Upper lobe of right lung (tissue), 1 donor: ENCODE results near the gene STPG2. TPM values are rescaled to one million over a fixed set of nuclear protein-coding genes. Genes with fewer than 3 reads are reported as not detected.

Experiments used
- ATAC-seq: fragments of 200-7000 bp; cut with Tn5 transposase; one replicate; pipeline ENCODE4 v1.9.1; 2020; ENCODE audit warnings: mild to moderate bottlenecking, moderate library complexity
- DNase-seq: peaks from one replicate; pipeline ENCODE4 v3.0.0-alpha.2; 2020
- H3K27ac ChIP-seq: fragments of 200-600 bp; one replicate; pipeline ENCODE4 v1.8.0; 2022
- H3K27me3 ChIP-seq: fragments of 200-600 bp; one replicate; pipeline ENCODE4 v1.8.0; 2022; ENCODE audit warnings: mild to moderate bottlenecking
- H3K36me3 ChIP-seq: fragments of 200-600 bp; one replicate; pipeline ENCODE4 v1.8.0; 2022
- H3K4me1 ChIP-seq: fragments of 200-600 bp; one replicate; pipeline ENCODE4 v1.8.0; 2022
- H3K4me3 ChIP-seq: fragments of 200-600 bp; one replicate; pipeline ENCODE4 v1.8.0; 2022; ENCODE audit warnings: mild to moderate bottlenecking
- H3K9me3 ChIP-seq: fragments of 200-600 bp; one replicate; pipeline ENCODE4 v1.8.0; 2022
- CTCF ChIP-seq: fragments of 200-600 bp; IDR thresholded peaks from one replicate; pipeline ENCODE4 v1.8.0; 2022; ENCODE audit warnings: antibody characterized with exemption
- intact Hi-C: fragments of 100-400 bp; cut with DNase I; formaldehyde crosslinking; loops from one replicate; pipeline ENCODE4 v1.11.0; 2022
- total RNA-seq: library from RNA; stranded (reverse); fragmentation: NEBNext Ultra II Directional; extraction: Animal tissue kit (Norgen Biotek cat#: 25700); gene quantifications from one replicate; pipeline ENCODE4 v1.2.1, GENCODE V29; 2021
- donor health status: DM: no; HTN: yes; CAD: no; lungs with severe emphysema.

STPG2 gene
- total RNA-seq, 1 donor from 2014 or later = 0.41 TPM

GRCh38 chr4:97879942-97880341 lies 263.3 kb downstream of the STPG2 start:
- no peak for ATAC-seq
- no peak for DNase-seq
- H3K9me3 ChIP-seq = no peaks in the 10 kb centered on the region
- no peak for TF ChIP-seq CTCF
- intact Hi-C loops = no loop called here
- H3K27me3 ChIP-seq = no peaks in the 10 kb centered on the region
- no peak overlapping the region for H3K4me3 ChIP-seq
- no peaks in the 10 kb centered on the region for H3K36me3 ChIP-seq
- H3K27ac ChIP-seq = no peak overlapping the region
- no peaks in the 10 kb centered on the region for H3K4me1 ChIP-seq

GRCh38 chr4:97868097-97868496 lies 275.2 kb downstream of the STPG2 start:
- DNase-seq (no peak), ATAC-seq (no peak)
- Histone ChIP-seq H3K27me3 (no peaks in the 10 kb centered on the region), H3K27ac (no peak overlapping the region), H3K36me3 (no peaks in the 10 kb centered on the region), H3K9me3 (no peaks in the 10 kb centered on the region), H3K4me1 (no peaks in the 10 kb centered on the region), H3K4me3 (no peak overlapping the region)
- intact Hi-C loops = no loop called here
- no peak for TF ChIP-seq CTCF

- Histone ChIP-seq H3K36me3 (no peaks in the 10 kb centered on the region), H3K4me3 (no peak overlapping the region), H3K27me3 (no peaks in the 10 kb centered on the region), H3K4me1 (no peaks in the 10 kb centered on the region), H3K27ac (no peak overlapping the region), H3K9me3 (no peaks in the 10 kb centered on the region)
- no peak for DNase-seq
- no peak for TF ChIP-seq CTCF
- no peak for ATAC-seq
- intact Hi-C loops = no loop called here
Measured at GRCh38 chr4:97867557-97868091, 275.7 kb downstream of the STPG2 start.

- TF ChIP-seq CTCF = no peak
- Histone ChIP-seq H3K4me3 (no peak overlapping the region), H3K36me3 (no peaks in the 10 kb centered on the region), H3K4me1 (no peaks in the 10 kb centered on the region), H3K27ac (no peak overlapping the region), H3K9me3 (no peaks in the 10 kb centered on the region), H3K27me3 (no peaks in the 10 kb centered on the region)
- ATAC-seq (no peak), DNase-seq (no peak)
- intact Hi-C loops = no loop called here
Measured at GRCh38 chr4:97866821-97867556, 276.3 kb downstream of the STPG2 start.

- no peak for TF ChIP-seq CTCF
- DNase-seq = no peak
Measured at GRCh38 chr4:97851115-97851514, 292.2 kb downstream of the STPG2 start.

More at GRCh38 chr4:97851115-97851514, 292.2 kb downstream of the STPG2 start:
- Histone ChIP-seq H3K27ac (no peak overlapping the region), H3K4me3 (no peak overlapping the region), H3K4me1 (no peaks in the 10 kb centered on the region), H3K27me3 (no peaks in the 10 kb centered on the region), H3K36me3 (no peaks in the 10 kb centered on the region), H3K9me3 (peaks cover 4% of the 10 kb centered on the region)
- intact Hi-C loops = no loop called here
- ATAC-seq = no peak
